Measurements from ENCODE around the gene SIVA1. TPM values are rescaled to one million over a fixed set of nuclear protein-coding genes. Genes with fewer than 3 reads are reported as not detected.

Gene SIVA1
- total RNA-seq, 2 donors from 2014 or later: 82.5 to 87.3 TPM

GRCh38 chr14:104732355-104732804, 20.6 kb upstream of the SIVA1 start:
- peaks cover 10% of the 10 kb centered on the region for H3K27me3 Mint-ChIP-seq (ENCODE audit: insufficient read depth)
- H3K4me1 Mint-ChIP-seq: no peaks in the 10 kb centered on the region
- no peak overlapping the region for H3K9ac ChIP-seq (ENCODE audit: extremely low read depth, low read length, poor library complexity, severe bottlenecking)
- H3K4me1 ChIP-seq (ENCODE audit: control insufficient read depth, insufficient read depth, low read length): no peaks in the 10 kb centered on the region
- H3K9me3 Mint-ChIP-seq: no peaks in the 10 kb centered on the region
- 83 to 91% methylated on average over 13 to 14 of the region's 14 CpGs for WGBS, 2 experiments (ENCODE audit: insufficient coverage in 1 of 2, insufficient read length in 1 of 2)
- no peak overlapping the region for H3K4me3 ChIP-seq (ENCODE audit: low read length)
- TF ChIP-seq, protein P1, sequence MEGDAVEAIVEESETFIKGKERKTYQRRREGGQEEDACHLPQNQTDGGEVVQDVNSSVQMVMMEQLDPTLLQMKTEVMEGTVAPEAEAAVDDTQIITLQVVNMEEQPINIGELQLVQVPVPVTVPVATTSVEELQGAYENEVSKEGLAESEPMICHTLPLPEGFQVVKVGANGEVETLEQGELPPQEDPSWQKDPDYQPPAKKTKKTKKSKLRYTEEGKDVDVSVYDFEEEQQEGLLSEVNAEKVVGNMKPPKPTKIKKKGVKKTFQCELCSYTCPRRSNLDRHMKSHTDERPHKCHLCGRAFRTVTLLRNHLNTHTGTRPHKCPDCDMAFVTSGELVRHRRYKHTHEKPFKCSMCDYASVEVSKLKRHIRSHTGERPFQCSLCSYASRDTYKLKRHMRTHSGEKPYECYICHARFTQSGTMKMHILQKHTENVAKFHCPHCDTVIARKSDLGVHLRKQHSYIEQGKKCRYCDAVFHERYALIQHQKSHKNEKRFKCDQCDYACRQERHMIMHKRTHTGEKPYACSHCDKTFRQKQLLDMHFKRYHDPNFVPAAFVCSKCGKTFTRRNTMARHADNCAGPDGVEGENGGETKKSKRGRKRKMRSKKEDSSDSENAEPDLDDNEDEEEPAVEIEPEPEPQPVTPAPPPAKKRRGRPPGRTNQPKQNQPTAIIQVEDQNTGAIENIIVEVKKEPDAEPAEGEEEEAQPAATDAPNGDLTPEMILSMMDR (conservative IDR thresholded peaks at IDR 0.05): no peak
- no peaks in the 10 kb centered on the region for H3K36me3 ChIP-seq (ENCODE audit: control insufficient read depth, insufficient read depth, low read length)
- H3K4me3 Mint-ChIP-seq: no peak overlapping the region
- DNase-seq: no peak
- no peaks in the 10 kb centered on the region for H3K27me3 ChIP-seq (ENCODE audit: control insufficient read depth, insufficient read depth, low read length, poor library complexity, severe bottlenecking)
- no peak overlapping the region for H3K27ac Mint-ChIP-seq
- H3K27ac ChIP-seq (ENCODE audit: low read depth, low read length): no peak overlapping the region
- no peaks in the 10 kb centered on the region for H3K36me3 Mint-ChIP-seq (ENCODE audit: low read depth)
- no peaks in the 10 kb centered on the region for H3K9me3 ChIP-seq (ENCODE audit: control insufficient read depth, low read length)

- no peaks in the 10 kb centered on the region for H3K36me3 Mint-ChIP-seq (ENCODE audit: low read depth)
- H3K27me3 ChIP-seq (ENCODE audit: control insufficient read depth, insufficient read depth, low read length, poor library complexity, severe bottlenecking): no peaks in the 10 kb centered on the region
- no peak overlapping the region for H3K4me3 Mint-ChIP-seq
- H3K9ac ChIP-seq (ENCODE audit: extremely low read depth, low read length, poor library complexity, severe bottlenecking): no peak overlapping the region
- no peak overlapping the region for H3K4me3 ChIP-seq (ENCODE audit: low read length)
- H3K36me3 ChIP-seq (ENCODE audit: control insufficient read depth, insufficient read depth, low read length): no peaks in the 10 kb centered on the region
- H3K4me1 ChIP-seq (ENCODE audit: control insufficient read depth, insufficient read depth, low read length): no peaks in the 10 kb centered on the region
- no peaks in the 10 kb centered on the region for H3K9me3 Mint-ChIP-seq
- WGBS, 2 experiments (ENCODE audit: insufficient coverage in 1 of 2, insufficient read length in 1 of 2): 88 to 93% methylated on average over 6 to 23 of the region's 23 CpGs
- no peak overlapping the region for H3K27ac Mint-ChIP-seq
- H3K9me3 ChIP-seq (ENCODE audit: control insufficient read depth, low read length): no peaks in the 10 kb centered on the region
- no peak for DNase-seq
- TF ChIP-seq, protein P1 (conservative IDR thresholded peaks at IDR 0.05): no peak
- no peaks in the 10 kb centered on the region for H3K4me1 Mint-ChIP-seq
- H3K27ac ChIP-seq (ENCODE audit: low read depth, low read length): no peak overlapping the region
- peaks cover 7% of the 10 kb centered on the region for H3K27me3 Mint-ChIP-seq (ENCODE audit: insufficient read depth)
These were observed 19.8 kb upstream of the SIVA1 start for GRCh38 chr14:104732931-104733681.

GRCh38 chr14:104734051-104734587, 18.8 kb upstream of the SIVA1 start:
- Histone ChIP-seq H3K4me1 (ENCODE audit: control insufficient read depth, insufficient read depth, low read length) (no peaks in the 10 kb centered on the region), H3K27me3 (ENCODE audit: control insufficient read depth, insufficient read depth, low read length, poor library complexity, severe bottlenecking) (no peaks in the 10 kb centered on the region), H3K4me3 (ENCODE audit: low read length) (no peak overlapping the region), H3K27ac (ENCODE audit: low read depth, low read length) (no peak overlapping the region), H3K9ac (ENCODE audit: extremely low read depth, low read length, poor library complexity, severe bottlenecking) (no peak overlapping the region), H3K9me3 (ENCODE audit: control insufficient read depth, low read length) (no peaks in the 10 kb centered on the region), H3K36me3 (ENCODE audit: control insufficient read depth, insufficient read depth, low read length) (no peaks in the 10 kb centered on the region)
- Mint-ChIP-seq H3K4me3 (no peak overlapping the region), H3K27ac (no peak overlapping the region), H3K4me1 (no peaks in the 10 kb centered on the region), H3K36me3 (ENCODE audit: low read depth) (no peaks in the 10 kb centered on the region), H3K9me3 (no peaks in the 10 kb centered on the region), H3K27me3 (ENCODE audit: insufficient read depth) (peaks cover 2% of the 10 kb centered on the region)
- 82 to 89% methylated on average over 5 to 6 of the region's 6 CpGs for WGBS, 2 experiments (ENCODE audit: insufficient coverage in 1 of 2, insufficient read length in 1 of 2)
- no peak for DNase-seq
- TF ChIP-seq, protein P1 (conservative IDR thresholded peaks at IDR 0.05): no peak

Measured in endodermal cell (in vitro differentiated cells).